Measurements from ENCODE around the gene SF3A2. TPM values are rescaled to one million over a fixed set of nuclear protein-coding genes. Genes with fewer than 3 reads are reported as not detected.

The SF3A2 gene
- total RNA-seq, 1 donor from 2014 or later = 107 TPM

DNA sequence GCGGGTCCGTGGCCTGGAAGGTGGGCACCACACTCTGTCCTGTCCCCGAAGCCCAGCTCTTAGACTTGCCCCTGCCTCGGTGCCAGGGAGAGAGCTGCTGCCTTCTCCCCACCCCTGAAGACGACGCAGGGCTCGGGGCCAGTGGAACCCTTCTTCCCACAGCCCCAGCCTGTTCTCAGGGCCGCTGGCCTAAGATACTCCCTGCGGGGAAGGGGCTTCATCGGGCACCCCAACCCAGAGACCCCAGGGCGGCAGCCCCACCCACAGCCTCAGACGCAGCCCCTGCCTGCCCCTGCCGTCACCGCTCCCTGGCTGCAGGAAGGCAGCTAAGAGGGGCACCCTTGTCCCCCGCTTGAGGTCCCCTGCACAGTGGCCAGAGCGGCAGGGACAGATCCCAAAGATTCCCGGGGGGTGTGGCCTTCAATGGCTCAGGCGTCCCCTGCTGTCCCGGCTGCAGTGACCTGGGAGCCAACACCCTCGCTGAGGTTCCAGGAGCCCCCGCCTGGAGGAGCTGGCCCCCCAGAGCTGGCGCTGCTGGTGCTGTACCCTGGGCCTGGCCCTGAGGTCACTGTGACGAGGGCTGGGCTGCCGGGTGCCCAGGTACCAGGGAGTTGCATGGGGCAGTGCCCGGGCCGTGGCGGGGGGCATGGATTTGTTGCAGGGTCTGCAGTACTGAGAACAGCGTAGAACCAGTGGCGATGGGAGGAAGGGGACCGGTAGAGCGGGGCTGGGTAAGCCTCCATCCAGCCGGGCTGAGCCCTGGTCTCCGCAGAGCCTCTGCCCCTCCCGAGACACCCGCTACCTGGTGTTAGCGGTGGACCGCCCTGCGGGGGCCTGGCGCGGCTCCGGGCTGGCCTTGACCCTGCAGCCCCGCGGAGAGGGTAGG is 13.5 kb downstream of the SF3A2 start:
- Mint-ChIP-seq H3K36me3 (ENCODE audit: low read depth) (peaks cover 29% of the 10 kb centered on the region), H3K27ac (no peak overlapping the region), H3K4me3 (peak overlapping the region; percentile 24), H3K4me1 (peaks cover 21% of the 10 kb centered on the region), H3K9me3 (no peaks in the 10 kb centered on the region), H3K27me3 (peaks cover 2% of the 10 kb centered on the region)
- ChIA-PET CTCF (interaction anchor here (4.2 kb wide), 1 partner anchor 23 kb away, joined by 17 read pairs; no protein-coding TSS in a partner anchor), POLR2A (interaction anchor here (8.8 kb wide), 1 partner anchor 21 kb away, joined by 96 read pairs; no protein-coding TSS in a partner anchor)
- DNase-seq (no peak), ATAC-seq (ENCODE audit: low read depth) (no peak)
- intact Hi-C loops (cut with micrococcal nuclease) = no loop called here
- TF ChIP-seq, protein P1, sequence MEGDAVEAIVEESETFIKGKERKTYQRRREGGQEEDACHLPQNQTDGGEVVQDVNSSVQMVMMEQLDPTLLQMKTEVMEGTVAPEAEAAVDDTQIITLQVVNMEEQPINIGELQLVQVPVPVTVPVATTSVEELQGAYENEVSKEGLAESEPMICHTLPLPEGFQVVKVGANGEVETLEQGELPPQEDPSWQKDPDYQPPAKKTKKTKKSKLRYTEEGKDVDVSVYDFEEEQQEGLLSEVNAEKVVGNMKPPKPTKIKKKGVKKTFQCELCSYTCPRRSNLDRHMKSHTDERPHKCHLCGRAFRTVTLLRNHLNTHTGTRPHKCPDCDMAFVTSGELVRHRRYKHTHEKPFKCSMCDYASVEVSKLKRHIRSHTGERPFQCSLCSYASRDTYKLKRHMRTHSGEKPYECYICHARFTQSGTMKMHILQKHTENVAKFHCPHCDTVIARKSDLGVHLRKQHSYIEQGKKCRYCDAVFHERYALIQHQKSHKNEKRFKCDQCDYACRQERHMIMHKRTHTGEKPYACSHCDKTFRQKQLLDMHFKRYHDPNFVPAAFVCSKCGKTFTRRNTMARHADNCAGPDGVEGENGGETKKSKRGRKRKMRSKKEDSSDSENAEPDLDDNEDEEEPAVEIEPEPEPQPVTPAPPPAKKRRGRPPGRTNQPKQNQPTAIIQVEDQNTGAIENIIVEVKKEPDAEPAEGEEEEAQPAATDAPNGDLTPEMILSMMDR (IDR thresholded peaks at IDR 0.05) = no peak

DNA sequence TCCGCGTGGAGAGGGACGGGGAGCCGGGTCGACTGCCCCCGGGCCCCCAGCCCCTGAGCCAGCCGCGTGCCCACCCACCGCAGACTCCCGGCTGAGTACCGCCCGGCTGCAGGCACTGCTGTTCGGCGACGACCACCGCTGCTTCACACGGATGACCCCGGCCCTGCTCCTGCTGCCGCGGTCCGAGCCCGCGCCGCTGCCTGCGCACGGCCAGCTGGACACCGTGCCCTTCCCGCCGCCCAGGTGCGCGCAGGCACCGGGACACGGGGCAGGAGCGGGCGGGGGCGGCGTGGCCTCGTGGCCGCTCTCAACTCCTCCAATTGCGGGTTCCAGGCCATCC is 14.1 kb downstream of the SF3A2 start:
- Mint-ChIP-seq H3K36me3 (ENCODE audit: low read depth) (peaks cover 24% of the 10 kb centered on the region), H3K4me3 (no peak overlapping the region), H3K9me3 (no peaks in the 10 kb centered on the region), H3K4me1 (peaks cover 24% of the 10 kb centered on the region), H3K27ac (no peak overlapping the region), H3K27me3 (peaks cover 2% of the 10 kb centered on the region)
- CTCF ChIA-PET = interaction anchor here (4.2 kb wide), 1 partner anchor 22 kb away, joined by 17 read pairs; no protein-coding TSS in a partner anchor
- TF ChIP-seq, protein P1 (IDR thresholded peaks at IDR 0.05) = no peak
- intact Hi-C loops (cut with micrococcal nuclease) = no loop called here
- no peak for DNase-seq
- POLR2A ChIA-PET = interaction anchor here (1.3 to 8.8 kb wide), 3 partner anchors 11 to 21 kb away, joined by 5 to 96 read pairs (median 22); no protein-coding TSS in a partner anchor
- no peak for ATAC-seq (ENCODE audit: low read depth)

DNA sequence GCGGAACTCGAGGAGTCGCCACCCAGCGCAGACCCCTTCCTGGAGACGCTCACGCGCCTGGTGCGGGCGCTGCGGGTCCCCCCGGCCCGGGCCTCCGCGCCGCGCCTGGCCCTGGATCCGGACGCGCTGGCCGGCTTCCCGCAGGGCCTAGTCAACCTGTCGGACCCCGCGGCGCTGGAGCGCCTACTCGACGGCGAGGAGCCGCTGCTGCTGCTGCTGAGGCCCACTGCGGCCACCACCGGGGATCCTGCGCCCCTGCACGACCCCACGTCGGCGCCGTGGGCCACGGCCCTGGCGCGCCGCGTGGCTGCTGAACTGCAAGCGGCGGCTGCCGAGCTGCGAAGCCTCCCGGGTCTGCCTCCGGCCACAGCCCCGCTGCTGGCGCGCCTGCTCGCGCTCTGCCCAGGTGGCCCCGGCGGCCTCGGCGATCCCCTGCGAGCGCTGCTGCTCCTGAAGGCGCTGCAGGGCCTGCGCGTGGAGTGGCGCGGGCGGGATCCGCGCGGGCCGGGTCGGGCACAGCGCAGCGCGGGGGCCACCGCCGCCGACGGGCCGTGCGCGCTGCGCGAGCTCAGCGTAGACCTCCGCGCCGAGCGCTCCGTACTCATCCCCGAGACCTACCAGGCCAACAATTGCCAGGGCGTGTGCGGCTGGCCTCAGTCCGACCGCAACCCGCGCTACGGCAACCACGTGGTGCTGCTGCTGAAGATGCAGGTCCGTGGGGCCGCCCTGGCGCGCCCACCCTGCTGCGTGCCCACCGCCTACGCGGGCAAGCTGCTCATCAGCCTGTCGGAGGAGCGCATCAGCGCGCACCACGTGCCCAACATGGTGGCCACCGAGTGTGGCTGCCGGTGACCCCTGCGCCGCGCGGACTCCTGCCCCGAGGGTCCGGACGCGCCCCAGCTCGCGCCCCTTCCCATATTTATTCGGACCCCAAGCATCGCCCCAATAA is 14.8 kb downstream of the SF3A2 start:
- ChIA-PET CTCF (interaction anchor here (4.2 kb wide), 1 partner anchor 22 kb away, joined by 17 read pairs; no protein-coding TSS in a partner anchor), POLR2A (interaction anchor here (1.3 to 8.8 kb wide), 5 partner anchors 10 to 143 kb away, joined by 3 to 96 read pairs (median 5); no protein-coding TSS in a partner anchor)
- DNase-seq (no peak), ATAC-seq (ENCODE audit: low read depth) (no peak)
- intact Hi-C loops (cut with micrococcal nuclease) = no loop called here
- peaks cover 30% of the 10 kb centered on the region for H3K4me1 Mint-ChIP-seq
- peak overlapping the region; percentile 59 for H3K4me3 Mint-ChIP-seq
- peaks cover 2% of the 10 kb centered on the region for H3K27me3 Mint-ChIP-seq
- H3K27ac Mint-ChIP-seq = no peak overlapping the region
- peaks cover 17% of the 10 kb centered on the region for H3K36me3 Mint-ChIP-seq (ENCODE audit: low read depth)
- TF ChIP-seq, protein P1 (IDR thresholded peaks at IDR 0.05) = no peak
- no peaks in the 10 kb centered on the region for H3K9me3 Mint-ChIP-seq

DNA sequence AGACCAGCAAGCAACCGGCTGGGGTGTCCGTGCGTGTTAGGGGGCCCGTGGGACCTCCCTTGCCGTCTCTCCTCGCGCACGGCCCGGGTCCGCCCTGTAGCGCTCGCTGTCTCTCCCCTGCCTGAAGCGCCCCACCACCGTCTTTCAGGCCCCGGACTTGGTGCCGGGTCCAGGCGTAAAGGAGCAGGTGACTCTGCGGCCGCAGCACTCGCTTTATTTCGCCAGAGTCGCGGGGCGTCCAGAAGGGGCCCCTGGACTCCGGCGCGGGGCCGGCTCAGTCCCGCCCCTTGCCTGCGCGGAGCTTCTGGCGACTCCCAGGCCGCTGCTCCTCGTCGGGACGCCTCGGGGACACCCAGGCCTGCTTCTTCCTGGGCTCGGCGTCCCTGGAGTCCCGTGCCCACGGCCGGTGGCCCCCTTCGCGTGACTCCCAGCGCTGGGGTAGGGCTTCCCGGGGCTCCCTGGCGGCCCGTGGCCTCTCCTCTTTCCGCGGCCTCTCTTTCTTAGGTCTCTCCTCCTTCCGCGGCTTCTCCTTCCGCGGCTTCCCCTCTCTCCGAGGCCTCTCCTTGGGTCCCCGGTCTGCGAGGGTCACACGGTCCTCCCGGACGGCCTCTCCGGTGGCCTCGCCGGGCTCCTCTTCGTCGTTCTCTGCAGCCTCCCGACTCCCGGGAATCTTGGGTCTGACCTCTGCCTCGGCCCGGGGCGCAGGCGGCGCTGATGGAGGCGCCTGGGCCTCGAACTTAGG is 15.6 kb downstream of the SF3A2 start:
- H3K27ac Mint-ChIP-seq = no peak overlapping the region
- TF ChIP-seq, protein P1 (IDR thresholded peaks at IDR 0.05) = no peak
- intact Hi-C loops (cut with micrococcal nuclease) = no loop called here
- H3K36me3 Mint-ChIP-seq (ENCODE audit: low read depth) = peaks cover 11% of the 10 kb centered on the region
- H3K27me3 Mint-ChIP-seq = peaks cover 2% of the 10 kb centered on the region
- no peak for ATAC-seq (ENCODE audit: low read depth)
- H3K4me3 Mint-ChIP-seq = peak overlapping the region; percentile 70
- CTCF ChIA-PET = interaction anchor here (4.2 kb wide), 1 partner anchor 21 kb away, joined by 17 read pairs; no protein-coding TSS in a partner anchor
- DNase-seq = no peak
- H3K4me1 Mint-ChIP-seq = peaks cover 37% of the 10 kb centered on the region
- no peaks in the 10 kb centered on the region for H3K9me3 Mint-ChIP-seq
- POLR2A ChIA-PET = interaction anchor here (0.6 to 8.8 kb wide), 8 partner anchors 9 to 142 kb away, joined by 3 to 96 read pairs (median 4); no protein-coding TSS in a partner anchor

Data from activated B cell treated with CpG ODN at 0.5 μM for 24 hours (primary cell).